Measurements from ENCODE around the gene DOHH.

The DOHH gene

DNA sequence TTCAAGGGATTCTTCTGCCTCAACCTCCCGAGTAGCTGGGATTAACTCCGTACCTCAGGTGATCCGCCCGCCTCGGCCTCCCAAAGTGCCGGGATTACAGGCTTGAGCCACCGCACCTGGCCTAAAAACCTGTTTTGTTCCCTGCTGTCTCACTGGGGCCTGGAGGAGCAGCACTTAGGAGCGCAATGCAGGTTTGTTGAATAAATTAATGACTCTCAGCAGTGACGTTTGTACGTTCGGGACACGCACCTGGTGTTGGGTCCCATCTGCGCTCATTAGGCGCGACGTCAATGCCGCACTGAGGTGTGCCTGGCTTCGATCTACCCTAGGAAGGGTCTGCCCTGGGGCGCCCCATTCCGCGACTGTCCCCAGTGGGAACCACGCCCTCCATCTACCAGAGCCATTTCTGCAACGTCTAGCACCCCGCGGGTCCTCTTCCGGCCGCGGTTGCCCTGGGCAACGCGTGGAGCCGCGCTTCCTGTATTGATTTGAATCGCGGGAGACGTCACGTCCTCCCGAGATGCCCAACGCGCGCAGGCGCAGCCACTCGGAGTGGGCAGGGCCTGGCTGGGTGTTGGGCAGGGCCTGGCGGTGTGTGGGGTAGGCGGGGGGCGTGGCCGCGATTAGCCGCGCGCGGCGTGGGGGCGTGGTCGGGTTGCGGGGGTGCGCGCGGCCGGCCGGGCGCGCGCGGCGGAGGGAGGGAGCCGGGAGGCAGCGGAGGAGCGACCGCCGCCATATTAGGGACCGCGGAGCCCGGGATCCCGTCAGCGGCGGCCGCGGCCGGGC lies 5.3 kb upstream of the DOHH start, which contains the start of gene FZR1:
Gene FZR1, plus strand, starts transcription at position 714 of the 786 bp plus-strand sequence. CDS start 16,679 bp downstream, outside the sequence.
- H3K9me3 Mint-ChIP-seq = no peaks in the 10 kb centered on the region
- H3K27me3 Mint-ChIP-seq = no peaks in the 10 kb centered on the region
- H3K4me3 Mint-ChIP-seq = peak within 1 kb of the TSS; percentile 95
- peaks cover 14% of the 10 kb centered on the region for H3K36me3 Mint-ChIP-seq
- H3K4me1 Mint-ChIP-seq = peaks cover 48% of the 10 kb centered on the region
- peak; percentile 97 for ATAC-seq
- peak within 1 kb of the TSS; percentile 82 for H3K27ac Mint-ChIP-seq

DNA sequence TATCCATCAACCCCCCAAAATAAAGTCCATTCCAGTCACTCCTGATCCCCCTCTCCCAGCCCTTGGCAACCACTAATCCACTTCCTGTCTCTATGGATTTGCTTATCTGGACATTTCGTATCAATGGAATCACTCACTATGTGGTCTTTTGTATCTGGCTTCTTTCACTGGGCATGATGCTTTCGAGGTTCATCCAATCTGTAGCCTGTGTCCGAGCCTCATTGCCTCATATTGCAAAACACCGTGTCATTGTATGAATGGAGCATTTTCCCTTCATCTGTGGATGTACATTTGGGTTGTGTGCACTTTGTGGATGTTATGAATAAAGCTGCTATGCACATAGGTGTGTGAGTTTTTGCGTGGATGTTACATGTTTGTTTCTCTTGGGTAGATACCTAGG lies 4.3 kb upstream of the DOHH start:
- Mint-ChIP-seq H3K4me3 (peak overlapping the region; percentile 85), H3K27me3 (no peaks in the 10 kb centered on the region), H3K27ac (peak overlapping the region; percentile 82), H3K36me3 (peaks cover 9% of the 10 kb centered on the region), H3K9me3 (no peaks in the 10 kb centered on the region), H3K4me1 (peaks cover 44% of the 10 kb centered on the region)
- ATAC-seq = no peak

DNA sequence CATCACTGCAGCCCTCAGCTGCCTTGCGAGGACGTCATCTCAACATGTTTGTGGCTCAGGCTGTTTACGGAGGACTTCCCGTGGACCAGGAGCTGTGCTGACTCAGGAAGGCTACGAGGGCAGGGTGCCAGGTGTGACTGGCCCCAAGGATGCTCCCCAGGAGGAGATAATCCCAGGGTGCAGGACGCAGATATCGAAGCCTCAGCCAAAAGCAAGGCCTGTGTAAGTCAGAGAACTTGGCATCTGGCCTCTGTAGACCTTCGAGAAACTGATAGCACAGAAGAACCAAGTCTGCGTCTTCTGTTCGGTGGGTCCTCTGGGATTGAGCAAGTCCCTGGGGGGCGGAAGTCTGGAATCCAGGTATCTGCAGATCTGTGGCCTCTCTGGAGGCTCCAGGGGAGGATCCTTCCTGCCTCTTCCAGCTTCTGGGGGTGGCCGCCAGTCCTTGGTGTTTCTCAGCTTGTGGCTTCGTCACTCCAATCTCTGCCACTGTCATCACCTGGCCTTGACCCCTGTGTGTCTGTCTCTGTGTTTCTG lies 2.6 kb upstream of the DOHH start:
- no peaks in the 10 kb centered on the region for H3K9me3 Mint-ChIP-seq
- H3K4me1 Mint-ChIP-seq = peaks cover 41% of the 10 kb centered on the region
- no peaks in the 10 kb centered on the region for H3K27me3 Mint-ChIP-seq
- H3K36me3 Mint-ChIP-seq = no peaks in the 10 kb centered on the region
- ATAC-seq = no peak
- no peak overlapping the region for H3K4me3 Mint-ChIP-seq
- peak overlapping the region; percentile 82 for H3K27ac Mint-ChIP-seq

DNA sequence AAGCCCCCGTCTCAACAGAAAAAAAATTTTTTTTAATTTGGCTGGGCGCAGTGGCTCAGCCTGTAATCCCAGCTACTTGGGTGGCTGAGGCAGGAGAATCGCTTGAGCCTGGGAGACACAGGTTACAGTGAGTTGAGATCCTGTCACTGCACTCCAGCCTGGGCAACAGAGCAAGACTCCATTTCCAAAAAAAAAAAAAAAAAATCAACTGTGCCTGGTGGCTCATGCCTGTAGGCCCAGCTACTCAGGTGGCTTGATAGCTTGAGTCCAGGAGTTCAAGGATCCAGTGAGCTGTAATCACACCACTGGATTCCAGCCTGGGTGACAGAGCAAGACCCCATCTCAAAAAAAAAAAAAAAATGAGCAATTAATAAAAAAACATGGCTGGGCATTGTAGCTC lies 1.3 kb upstream of the DOHH start:
- H3K27ac Mint-ChIP-seq = no peak overlapping the region
- no peak for ATAC-seq

DNA sequence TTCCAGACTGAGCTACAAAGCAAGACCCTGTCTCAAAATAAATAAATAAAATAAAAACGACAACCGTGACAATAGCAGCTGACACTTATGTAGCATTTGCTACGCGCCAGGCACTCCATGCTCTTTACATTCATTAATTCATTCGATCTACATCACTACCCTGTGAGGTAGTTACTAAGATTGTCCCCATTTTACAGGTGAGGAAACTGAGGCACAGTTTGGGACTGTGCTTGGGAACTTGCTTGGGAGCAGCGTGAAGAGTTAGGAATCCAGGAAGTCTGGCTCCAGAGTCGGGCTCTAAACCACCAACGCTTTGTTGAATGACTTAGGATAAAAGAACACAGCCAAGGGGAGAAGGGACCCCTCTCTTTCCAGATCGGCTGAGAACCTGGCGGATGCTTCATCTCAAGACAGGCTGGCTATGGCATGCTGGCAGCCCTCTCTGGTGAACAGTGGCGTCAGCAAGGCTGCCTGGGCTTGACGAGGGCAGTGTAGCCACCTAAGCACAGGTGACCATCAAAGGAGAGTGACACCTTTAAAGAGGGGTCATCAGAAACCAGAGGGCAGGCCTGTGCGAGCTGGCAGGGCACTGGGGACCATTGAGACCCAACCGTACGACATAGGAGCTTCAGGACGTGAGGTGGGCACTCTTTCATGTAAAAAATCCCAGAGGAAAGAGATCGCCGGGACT lies 591 bp downstream of the DOHH start:
- peak overlapping the region; percentile 89 for H3K4me3 Mint-ChIP-seq
- H3K36me3 Mint-ChIP-seq = peaks cover 23% of the 10 kb centered on the region
- peak overlapping the region; percentile 97 for H3K27ac Mint-ChIP-seq
- no peaks in the 10 kb centered on the region for H3K27me3 Mint-ChIP-seq
- no peaks in the 10 kb centered on the region for H3K9me3 Mint-ChIP-seq
- ATAC-seq = peak; percentile 25
- peaks cover 34% of the 10 kb centered on the region for H3K4me1 Mint-ChIP-seq

More for the DNA sequence above, 1.3 kb upstream of the DOHH start:
- Mint-ChIP-seq H3K4me3 (no peak overlapping the region), H3K9me3 (no peaks in the 10 kb centered on the region), H3K36me3 (peaks cover 6% of the 10 kb centered on the region), H3K4me1 (peaks cover 37% of the 10 kb centered on the region), H3K27me3 (no peaks in the 10 kb centered on the region)

DNA sequence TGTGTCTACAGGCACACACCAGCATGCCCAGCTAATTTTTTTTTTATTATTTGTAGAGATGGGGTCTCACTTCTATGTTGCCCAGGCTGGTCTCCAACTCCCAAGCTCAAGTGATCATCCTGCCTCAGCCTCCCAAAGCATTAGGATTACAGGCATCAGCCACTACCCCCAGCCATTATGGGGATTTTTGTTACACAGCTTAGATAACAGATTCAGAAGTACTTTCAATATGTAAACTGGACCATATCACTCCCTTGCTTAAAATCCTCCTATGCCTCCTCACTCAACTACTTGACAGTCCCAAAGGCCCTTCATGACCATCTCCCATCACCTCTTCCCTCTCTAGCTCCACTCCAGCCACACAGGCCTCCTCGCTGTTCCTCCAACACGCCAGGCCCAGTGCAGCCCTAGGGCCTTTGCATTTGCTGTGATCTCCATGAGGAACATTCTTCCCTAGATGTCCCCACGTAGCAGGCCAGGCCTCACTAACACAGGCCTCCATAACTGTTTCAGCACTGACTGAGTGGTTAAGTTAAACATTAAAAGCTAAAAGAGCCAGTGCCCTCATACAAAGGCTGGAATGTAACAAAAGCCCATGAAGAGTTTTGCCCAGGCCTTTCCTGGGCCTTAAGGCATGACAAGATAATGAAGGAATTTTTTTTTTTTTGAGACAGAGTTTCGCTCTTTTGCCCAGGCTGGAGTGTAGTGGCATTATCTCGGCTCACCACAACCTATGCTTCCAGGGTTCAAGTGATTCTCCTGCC lies 2.5 kb downstream of the DOHH start:
- Mint-ChIP-seq H3K27me3 (no peaks in the 10 kb centered on the region), H3K4me1 (peaks cover 29% of the 10 kb centered on the region), H3K27ac (no peak overlapping the region), H3K9me3 (no peaks in the 10 kb centered on the region), H3K36me3 (peaks cover 35% of the 10 kb centered on the region), H3K4me3 (no peak overlapping the region)
- ATAC-seq = no peak

DNA sequence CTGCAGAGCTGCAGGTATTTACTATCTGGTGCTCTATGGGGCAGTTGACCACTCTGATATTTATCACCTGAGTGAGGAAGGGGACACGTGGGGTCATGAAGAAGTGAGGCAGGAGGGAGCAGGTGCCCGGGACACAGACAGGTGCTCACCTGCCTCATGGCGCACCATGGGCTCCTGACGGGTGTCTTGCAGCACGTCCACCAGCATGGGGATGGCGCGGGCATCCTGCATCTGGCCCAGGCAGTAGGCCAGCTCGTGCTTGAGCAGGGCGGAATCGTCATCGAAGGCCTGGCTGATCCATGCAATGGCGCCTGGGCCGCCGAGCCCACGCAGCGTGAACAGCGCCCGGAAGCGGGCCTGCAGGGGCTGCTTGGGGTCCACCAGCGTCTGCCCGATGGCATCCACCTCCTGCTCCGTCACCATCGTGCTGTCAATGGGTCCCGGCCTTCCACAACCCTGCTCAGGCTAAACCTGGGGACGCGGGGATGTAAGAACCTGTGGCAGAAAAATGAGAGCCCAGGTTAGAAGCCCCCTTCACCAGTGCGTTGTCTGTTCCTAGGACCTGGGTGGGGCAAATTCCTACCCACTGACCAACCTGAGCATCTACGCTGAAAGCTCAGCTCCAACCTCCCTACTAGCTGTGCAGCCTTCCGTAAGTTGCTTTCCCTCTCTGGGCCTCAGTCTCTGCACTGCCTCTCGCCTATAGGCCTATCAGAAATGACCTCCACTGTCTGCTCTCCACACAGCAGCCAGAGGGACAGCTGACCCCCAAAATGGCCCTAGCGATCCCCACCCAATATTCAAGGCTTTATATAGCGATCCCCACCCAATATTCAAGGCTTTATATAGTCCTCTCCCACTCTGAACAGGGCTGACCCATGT lies 3.8 kb downstream of the DOHH start:
- H3K36me3 Mint-ChIP-seq = peaks cover 42% of the 10 kb centered on the region
- no peak overlapping the region for H3K4me3 Mint-ChIP-seq
- H3K4me1 Mint-ChIP-seq = peaks cover 29% of the 10 kb centered on the region
- H3K27me3 Mint-ChIP-seq = no peaks in the 10 kb centered on the region
- no peak for ATAC-seq
- no peak overlapping the region for H3K27ac Mint-ChIP-seq
- no peaks in the 10 kb centered on the region for H3K9me3 Mint-ChIP-seq

DNA sequence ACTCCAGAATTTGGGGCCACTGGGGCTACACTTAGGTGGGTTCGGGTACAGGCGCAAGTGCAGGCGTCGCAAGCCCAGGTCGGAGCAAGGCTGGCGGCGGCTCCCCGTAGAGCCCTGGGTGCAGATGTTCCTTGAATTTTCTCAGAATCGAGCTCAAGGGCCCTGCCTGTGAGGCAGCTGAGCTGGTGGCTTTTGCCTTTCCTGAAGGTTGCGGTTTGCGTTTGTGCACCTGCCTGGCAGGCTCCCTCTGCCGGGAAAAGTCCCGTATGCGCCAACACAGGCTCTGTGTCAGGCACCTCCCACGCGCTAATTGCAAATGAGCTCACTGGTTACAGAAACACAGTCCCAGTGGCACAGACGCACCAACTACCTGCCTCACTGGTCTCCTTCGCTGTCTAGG lies 5.9 kb downstream of the DOHH start:
- Mint-ChIP-seq H3K4me3 (no peak overlapping the region), H3K36me3 (peaks cover 51% of the 10 kb centered on the region), H3K9me3 (no peaks in the 10 kb centered on the region), H3K27ac (no peak overlapping the region), H3K27me3 (no peaks in the 10 kb centered on the region), H3K4me1 (peaks cover 17% of the 10 kb centered on the region)
- no peak for ATAC-seq

DNA sequence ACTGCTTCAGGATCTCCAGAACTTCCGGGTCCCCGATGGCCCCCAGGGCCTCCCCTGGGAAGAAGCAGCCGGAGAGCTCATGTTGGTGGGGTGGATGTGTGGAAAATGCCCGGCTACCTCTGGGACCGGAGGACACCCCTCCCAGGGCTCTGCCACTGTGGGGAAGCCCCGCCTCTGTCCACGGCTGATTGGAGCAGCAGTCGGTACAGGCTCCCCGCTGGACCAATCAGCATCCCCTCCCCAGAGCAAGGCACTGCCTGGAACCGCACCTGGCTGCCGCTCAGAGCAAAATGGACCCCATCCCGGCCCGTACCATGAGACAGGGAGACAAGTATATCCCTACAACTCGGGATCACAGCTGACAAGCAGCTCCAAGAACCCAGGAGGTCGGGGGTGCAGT lies 6.4 kb downstream of the DOHH start:
- Mint-ChIP-seq H3K4me3 (no peak overlapping the region), H3K9me3 (no peaks in the 10 kb centered on the region)

DNA sequence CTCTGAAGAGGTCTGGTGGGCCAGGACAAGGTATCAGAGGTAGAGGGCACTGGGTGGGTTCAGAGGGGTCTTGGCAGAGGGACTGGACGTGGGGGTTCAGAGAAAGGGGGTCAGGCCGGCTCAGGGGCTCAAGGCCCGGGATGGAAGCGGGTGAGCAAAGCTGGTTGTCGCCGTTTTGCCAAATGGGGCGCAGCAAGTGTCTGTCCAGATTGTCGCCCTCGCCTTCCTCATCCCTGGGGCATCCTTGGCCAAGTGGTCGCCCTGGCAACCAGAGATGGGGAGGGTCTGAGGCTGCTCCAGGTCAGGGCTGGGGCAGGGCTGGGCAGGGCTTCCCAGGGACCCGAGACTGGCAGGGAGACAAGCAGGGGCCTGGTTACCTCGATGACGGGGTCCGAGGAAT lies 6.8 kb downstream of the DOHH start:
- H3K4me3 Mint-ChIP-seq = no peak overlapping the region
- H3K4me1 Mint-ChIP-seq = peaks cover 8% of the 10 kb centered on the region
- H3K27me3 Mint-ChIP-seq = no peaks in the 10 kb centered on the region
- no peaks in the 10 kb centered on the region for H3K9me3 Mint-ChIP-seq
- ATAC-seq = no peak
- H3K27ac Mint-ChIP-seq = no peak overlapping the region
- peaks cover 55% of the 10 kb centered on the region for H3K36me3 Mint-ChIP-seq

More for the DNA sequence above, 6.4 kb downstream of the DOHH start:
- Mint-ChIP-seq H3K36me3 (peaks cover 51% of the 10 kb centered on the region), H3K27ac (no peak overlapping the region), H3K4me1 (peaks cover 12% of the 10 kb centered on the region), H3K27me3 (no peaks in the 10 kb centered on the region)
- no peak for ATAC-seq

DNA sequence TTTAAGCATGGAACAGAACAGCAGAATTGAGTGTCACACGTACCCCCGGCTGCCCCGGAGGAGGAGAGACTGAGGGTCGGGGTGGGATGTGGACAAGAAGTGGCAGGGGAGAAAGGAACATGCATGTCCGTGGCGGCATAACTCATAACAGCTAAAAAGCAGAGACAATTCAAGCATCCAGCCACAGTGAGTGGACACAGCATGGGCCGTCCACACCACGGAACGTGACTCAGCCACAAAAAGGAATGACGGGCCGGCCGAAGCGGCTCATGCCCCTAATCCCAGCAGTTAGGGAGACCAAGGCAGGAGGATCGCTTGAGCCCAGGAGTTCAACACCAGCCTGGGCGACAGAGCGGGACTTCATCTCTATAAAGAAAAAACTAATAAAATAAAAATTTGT lies 7.6 kb downstream of the DOHH start:
- Mint-ChIP-seq H3K36me3 (peaks cover 62% of the 10 kb centered on the region), H3K27me3 (no peaks in the 10 kb centered on the region), H3K4me3 (no peak overlapping the region), H3K27ac (no peak overlapping the region), H3K4me1 (peaks cover 6% of the 10 kb centered on the region), H3K9me3 (no peaks in the 10 kb centered on the region)
- ATAC-seq = no peak

DNA sequence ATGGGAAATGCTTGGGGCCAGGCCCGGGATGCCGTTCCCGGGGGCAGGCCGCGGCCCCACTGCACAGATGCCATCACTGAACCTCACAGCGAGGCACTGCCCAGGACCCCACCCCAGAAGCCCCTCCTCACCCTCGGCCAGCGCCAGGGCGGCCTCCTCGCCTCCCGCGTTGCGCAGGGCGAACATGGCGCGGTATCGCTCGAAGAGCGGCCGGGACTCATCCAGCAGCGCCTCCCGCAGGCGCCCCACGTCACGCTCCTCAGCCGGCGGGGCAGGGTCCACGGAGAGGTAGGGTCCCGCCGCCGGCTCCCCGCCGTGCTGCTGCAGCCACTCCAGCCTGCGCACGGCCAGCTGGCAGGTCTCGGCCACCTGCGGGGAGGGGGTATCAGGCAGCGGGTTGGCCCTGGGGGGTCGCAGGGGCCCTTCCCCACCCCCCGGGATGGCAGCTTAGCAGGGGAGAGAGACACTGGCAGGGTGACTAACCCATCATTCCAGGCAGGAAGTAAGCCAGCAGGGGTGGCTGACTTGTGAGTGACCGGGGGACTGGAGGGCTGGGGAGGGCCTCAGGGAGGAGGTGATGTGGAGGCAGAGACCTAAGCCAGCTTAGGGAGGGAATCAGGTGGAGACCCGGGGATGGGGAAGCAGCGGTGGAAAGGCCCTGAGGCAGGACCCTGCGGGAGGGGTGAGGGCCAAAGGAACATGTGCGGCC lies 8.2 kb downstream of the DOHH start:
- no peaks in the 10 kb centered on the region for H3K9me3 Mint-ChIP-seq
- no peak overlapping the region for H3K27ac Mint-ChIP-seq
- ATAC-seq = no peak
- H3K4me3 Mint-ChIP-seq = no peak overlapping the region
- peaks cover 5% of the 10 kb centered on the region for H3K4me1 Mint-ChIP-seq
- peaks cover 64% of the 10 kb centered on the region for H3K36me3 Mint-ChIP-seq
- H3K27me3 Mint-ChIP-seq = no peaks in the 10 kb centered on the region

DNA sequence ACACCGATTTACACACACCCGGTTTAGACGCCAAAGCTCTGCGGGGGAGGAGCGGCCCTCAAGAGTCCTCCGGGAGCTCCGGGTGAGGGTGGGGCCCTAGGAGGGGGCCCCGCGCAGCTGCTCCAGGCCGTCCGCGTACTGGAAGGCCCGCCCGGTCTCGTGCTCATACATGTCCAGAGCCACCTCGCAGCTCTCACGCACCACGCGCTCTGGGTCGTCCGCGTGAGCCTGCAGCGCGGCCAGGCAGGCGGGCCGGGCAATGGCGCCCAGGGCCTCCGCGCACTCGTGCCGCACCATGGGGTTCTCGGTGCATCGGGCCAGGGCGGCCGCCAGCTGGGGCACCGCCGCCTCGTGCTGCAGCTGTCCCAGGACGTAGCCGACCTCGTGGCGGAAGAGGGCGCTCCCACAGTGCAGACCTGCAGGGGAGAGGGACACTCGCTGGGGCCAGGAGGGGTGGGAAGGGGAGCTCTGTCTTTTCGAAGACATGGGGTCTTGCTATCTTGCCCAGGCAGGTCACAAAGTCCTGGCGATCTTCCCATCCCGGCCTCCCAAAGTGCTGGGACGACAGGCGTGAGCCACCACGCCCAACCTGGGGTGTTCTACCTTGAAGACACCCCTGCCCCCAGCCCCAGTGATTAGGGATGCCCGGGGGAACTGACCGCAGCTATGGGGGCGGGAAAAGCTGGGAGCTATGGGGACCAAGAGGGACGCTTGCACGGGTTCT lies 8.9 kb downstream of the DOHH start:
- Mint-ChIP-seq H3K4me1 (no peaks in the 10 kb centered on the region), H3K9me3 (no peaks in the 10 kb centered on the region), H3K27ac (no peak overlapping the region), H3K36me3 (peaks cover 61% of the 10 kb centered on the region), H3K4me3 (no peak overlapping the region), H3K27me3 (no peaks in the 10 kb centered on the region)
- peak; percentile 43 for ATAC-seq
